ENCODE results near the gene UBE3B. TPM values are rescaled to one million over a fixed set of nuclear protein-coding genes. Genes with fewer than 3 reads are reported as not detected.

UBE3B gene
- total RNA-seq, 8 experiments from 2014 or later = 13.4 to 47.7 (median 24.3) TPM

GRCh38 chr12:109558374-109559199, 81.2 kb downstream of the UBE3B start:
- peaks cover 6 to 10% of the 10 kb centered on the region in 2 donors for H3K4me1 ChIP-seq (replicated peaks in 1 of 2)
- no peak overlapping the region for H3K4me3 ChIP-seq
- no peak for ATAC-seq (replicated peaks in 6 of 8)
- in situ Hi-C loops (cut with MboI; ENCODE audit: low pct_unique_long_range_greater_than_20kb in 2 of 9, low sequenced_read_pairs in 9 of 9, unreplicated experiment in 9 of 9) = no loop called here
- no peak overlapping the region for H3K27ac ChIP-seq
- WGBS, 10 experiments = 83 to 100% (median 93%) methylated on average over 1 to 9 of the region's 25 CpGs; no CpG with 5 or more reads in 4 of the 10 experiments

DNA sequence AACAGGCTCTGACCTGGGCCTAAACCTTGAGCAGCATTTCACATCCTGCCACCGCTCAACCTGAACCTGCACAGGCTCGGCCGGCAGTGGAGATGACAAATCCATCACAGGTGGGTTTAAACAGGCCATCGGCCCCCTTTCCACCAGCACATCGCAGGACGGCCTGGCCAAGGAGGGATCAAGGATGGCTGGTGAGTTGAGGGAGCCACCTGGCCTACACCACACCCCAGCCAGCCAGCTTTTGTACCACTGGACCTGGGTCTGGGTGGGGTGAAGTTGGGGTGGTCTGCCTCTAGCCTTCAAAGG, 81.7 kb downstream of the UBE3B start:
- no peak for ATAC-seq (replicated peaks in 6 of 8)
- H3K4me3 ChIP-seq = no peak overlapping the region
- no peak overlapping the region for H3K27ac ChIP-seq
- in situ Hi-C loops (cut with MboI; ENCODE audit: low pct_unique_long_range_greater_than_20kb in 2 of 9, low sequenced_read_pairs in 9 of 9, unreplicated experiment in 9 of 9) = no loop called here
- peaks cover 4 to 10% of the 10 kb centered on the region in 2 donors for H3K4me1 ChIP-seq (replicated peaks in 1 of 2)
- WGBS, 10 experiments = 90 to 100% (median 100%) methylated on average over 1 to 2 of the region's 6 CpGs; no CpG with 5 or more reads in 7 of the 10 experiments

- Histone ChIP-seq H3K27ac (no peak overlapping the region), H3K4me1 (replicated peaks in 1 of 2) (peaks cover 4 to 10% of the 10 kb centered on the region in 2 donors), H3K4me3 (no peak overlapping the region)
- no peak for ATAC-seq (replicated peaks in 6 of 8)
- in situ Hi-C loops (cut with MboI; ENCODE audit: low pct_unique_long_range_greater_than_20kb in 2 of 9, low sequenced_read_pairs in 9 of 9, unreplicated experiment in 9 of 9) = no loop called here
- 90 to 100% (median 100%) methylated on average over 2 to 5 of the region's 10 CpGs; no CpG with 5 or more reads in 7 of the 10 experiments for WGBS, 10 experiments
Measured at GRCh38 chr12:109559601-109560000, 82.2 kb downstream of the UBE3B start.

DNA sequence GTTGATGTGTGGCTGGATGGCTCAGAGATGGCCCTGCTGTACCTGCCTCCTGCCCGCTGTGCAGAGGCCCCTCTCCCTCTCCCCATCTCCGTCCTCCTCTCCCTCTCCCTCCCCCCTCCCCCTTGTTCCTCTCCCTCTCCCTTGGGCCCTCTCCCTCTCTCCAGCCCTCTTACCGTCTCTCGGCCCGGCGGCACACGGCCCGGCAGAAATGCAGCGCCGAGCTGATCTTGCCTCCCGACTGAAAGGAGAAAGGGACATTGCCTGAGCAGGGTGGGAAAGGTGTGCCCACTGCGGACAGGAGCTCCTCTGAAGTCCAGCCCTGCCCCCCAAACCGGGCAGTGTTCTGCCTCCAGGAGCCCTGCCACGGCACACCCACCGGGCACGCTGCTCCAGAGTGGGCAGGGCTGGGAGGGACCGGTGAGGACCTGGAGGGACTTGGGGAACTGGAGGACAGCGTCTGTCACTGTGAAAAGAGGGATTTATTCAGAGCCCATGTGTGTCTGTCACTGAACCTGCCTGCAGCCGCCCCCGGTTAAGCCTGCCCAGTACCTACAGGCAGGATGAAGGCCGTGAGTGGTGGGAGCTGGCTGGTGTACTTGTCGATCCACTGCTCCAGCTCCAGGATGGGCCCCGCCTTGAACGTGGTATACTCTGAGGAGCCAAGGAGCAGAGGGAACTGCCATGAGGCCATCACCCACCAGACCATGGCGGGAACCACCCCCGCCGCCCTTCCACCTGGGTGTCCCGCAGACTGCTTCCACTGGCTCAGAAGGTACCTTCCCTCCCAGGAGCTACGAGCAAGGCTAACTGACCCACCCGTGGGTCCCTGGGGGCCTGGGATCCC, 83.7 kb downstream of the UBE3B start:
- H3K27ac ChIP-seq = no peak overlapping the region
- in situ Hi-C loops (cut with MboI; ENCODE audit: low pct_unique_long_range_greater_than_20kb in 2 of 9, low sequenced_read_pairs in 9 of 9, unreplicated experiment in 9 of 9) = no loop called here

GRCh38 chr12:109561711-109562030, 84.2 kb downstream of the UBE3B start:
- in situ Hi-C loops (cut with MboI; ENCODE audit: low pct_unique_long_range_greater_than_20kb in 2 of 9, low sequenced_read_pairs in 9 of 9, unreplicated experiment in 9 of 9) = no loop called here
- H3K4me3 ChIP-seq = no peak overlapping the region
- H3K27ac ChIP-seq = no peak overlapping the region
- ATAC-seq (replicated peaks in 6 of 8) = no peak
- WGBS, 10 experiments = 80 to 100% (median 89%) methylated on average over 1 to 7 of the region's 10 CpGs; no CpG with 5 or more reads in 6 of the 10 experiments
- H3K4me1 ChIP-seq (replicated peaks in 1 of 2) = peaks cover 0 to 10% of the 10 kb centered on the region in 2 donors

More for the DNA sequence above, 83.7 kb downstream of the UBE3B start:
- ATAC-seq (replicated peaks in 6 of 8) = no peak
- Histone ChIP-seq H3K4me1 (replicated peaks in 1 of 2) (peaks cover under 1 to 10% of the 10 kb centered on the region in 2 donors), H3K4me3 (no peak overlapping the region)
- 80 to 95% (median 90%) methylated on average over 1 to 13 of the region's 30 CpGs; no CpG with 5 or more reads in 6 of the 10 experiments for WGBS, 10 experiments

DNA sequence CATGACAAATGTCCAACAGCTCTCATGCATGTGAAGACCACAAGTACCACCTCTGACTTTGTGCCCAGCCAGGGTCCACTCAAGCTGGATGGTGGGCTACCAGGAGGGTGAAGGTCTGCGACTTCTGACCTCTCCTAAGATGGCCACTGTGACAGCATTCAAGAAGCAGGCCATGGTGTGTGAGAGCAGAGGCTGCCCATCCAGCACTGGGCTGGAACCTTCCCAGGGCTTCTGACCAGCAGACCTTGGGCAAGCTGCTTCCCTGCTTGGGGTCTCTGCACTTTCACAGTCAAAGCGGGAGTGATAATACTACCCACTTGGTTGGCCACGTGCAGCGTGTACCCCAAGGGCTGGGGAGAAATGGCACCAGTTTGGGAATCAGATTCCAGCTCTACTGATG, 85.4 kb downstream of the UBE3B start:
- H3K27ac ChIP-seq = no peak overlapping the region
- H3K4me3 ChIP-seq = no peak overlapping the region
- no peak for ATAC-seq (replicated peaks in 6 of 8)
- in situ Hi-C loops (cut with MboI; ENCODE audit: low pct_unique_long_range_greater_than_20kb in 2 of 9, low sequenced_read_pairs in 9 of 9, unreplicated experiment in 9 of 9) = no loop called here
- H3K4me1 ChIP-seq (replicated peaks in 1 of 2) = peaks cover 0 to 2% of the 10 kb centered on the region in 2 donors
- 77 to 95% methylated on average over 4 of the region's 4 CpGs; no CpG with 5 or more reads in 8 of the 10 experiments for WGBS, 10 experiments

DNA sequence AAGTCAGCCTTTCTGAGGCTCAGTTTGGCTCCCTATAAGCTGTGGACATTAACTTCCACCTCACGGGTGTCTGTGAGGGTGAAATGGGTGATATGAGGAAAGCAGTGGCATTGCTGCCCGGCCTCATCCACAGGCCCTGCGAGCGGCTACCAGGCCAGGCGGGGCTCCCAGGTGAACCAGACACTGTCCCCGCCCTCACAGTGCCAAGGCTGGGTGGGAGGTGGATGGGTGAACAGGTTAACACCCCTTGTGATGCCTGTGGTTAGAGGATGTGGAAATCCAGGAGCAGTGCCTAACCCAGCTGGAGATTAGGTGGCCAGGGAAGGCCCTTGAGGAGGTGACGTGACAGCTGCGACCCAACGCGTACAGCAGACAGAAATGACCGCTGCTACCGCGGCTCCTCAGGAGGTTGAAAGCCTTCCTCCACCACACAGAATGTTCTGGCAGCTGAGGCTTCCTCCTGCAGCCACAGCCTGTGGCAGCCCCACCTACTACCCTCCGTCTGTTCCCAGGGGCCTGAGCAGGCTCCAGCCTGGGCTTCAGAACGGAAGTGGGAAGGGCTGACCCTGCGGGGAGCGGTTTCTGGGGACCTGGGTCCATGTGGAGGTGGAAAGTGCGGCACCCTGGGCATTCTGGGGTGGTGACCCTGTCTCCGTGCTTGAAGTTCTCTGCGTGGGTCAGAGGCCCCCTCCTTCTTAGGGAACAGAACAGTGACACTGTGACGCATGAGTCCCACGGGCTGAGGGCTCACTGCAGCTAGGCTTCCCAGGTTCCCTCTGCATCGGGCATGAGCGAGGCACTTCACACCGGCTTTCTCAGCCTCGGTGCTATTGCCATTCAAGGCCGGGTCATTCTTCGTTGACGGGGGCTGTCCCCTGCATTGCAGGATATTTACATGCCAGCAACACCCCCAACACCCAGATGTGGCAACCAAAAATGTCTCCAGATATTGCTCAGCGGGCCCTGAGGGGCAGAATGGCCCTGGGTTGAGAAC, 86.2 kb downstream of the UBE3B start:
- WGBS, 10 experiments = 87 to 100% (median 91%) methylated on average over 2 to 15 of the region's 30 CpGs; no CpG with 5 or more reads in 3 of the 10 experiments
- ATAC-seq (replicated peaks in 6 of 8) = peak in 1 of 8 experiments; percentile 14
- in situ Hi-C loops (cut with MboI; ENCODE audit: low pct_unique_long_range_greater_than_20kb in 2 of 9, low sequenced_read_pairs in 9 of 9, unreplicated experiment in 9 of 9) = no loop called here
- Histone ChIP-seq H3K4me3 (no peak overlapping the region), H3K27ac (peak overlapping the region in 1 of 2 donors; percentile 59), H3K4me1 (replicated peaks in 1 of 2) (no peaks in the 10 kb centered on the region)

DNA sequence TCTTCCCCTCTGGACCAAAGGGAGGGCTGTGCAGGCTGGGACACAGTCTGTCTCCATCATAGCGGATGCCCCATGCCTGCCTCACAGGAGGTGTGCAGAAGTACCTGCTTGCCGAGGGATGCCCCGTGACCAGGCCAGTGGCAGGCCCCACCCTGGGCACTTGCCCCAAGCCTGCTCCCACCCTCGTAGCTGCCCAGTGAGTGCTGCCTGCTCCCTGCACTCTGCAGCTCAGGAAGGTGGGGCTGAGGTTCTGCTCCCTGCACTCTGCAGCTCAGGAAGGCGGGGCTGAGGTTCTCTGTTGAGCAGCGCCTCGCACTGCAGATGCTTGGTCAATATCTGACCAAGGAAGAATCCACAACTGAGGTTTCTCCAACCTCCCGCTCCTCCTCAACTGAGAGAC, 89.0 kb downstream of the UBE3B start:
- in situ Hi-C loops (cut with MboI; ENCODE audit: low pct_unique_long_range_greater_than_20kb in 2 of 9, low sequenced_read_pairs in 9 of 9, unreplicated experiment in 9 of 9) = no loop called here
- H3K4me1 ChIP-seq (replicated peaks in 1 of 2) = no peaks in the 10 kb centered on the region
- H3K4me3 ChIP-seq = no peak overlapping the region
- ATAC-seq (replicated peaks in 6 of 8) = no peak
- WGBS, 10 experiments = 93 to 100% (median 100%) methylated on average over 1 to 4 of the region's 8 CpGs; no CpG with 5 or more reads in 6 of the 10 experiments
- no peak overlapping the region for H3K27ac ChIP-seq

DNA sequence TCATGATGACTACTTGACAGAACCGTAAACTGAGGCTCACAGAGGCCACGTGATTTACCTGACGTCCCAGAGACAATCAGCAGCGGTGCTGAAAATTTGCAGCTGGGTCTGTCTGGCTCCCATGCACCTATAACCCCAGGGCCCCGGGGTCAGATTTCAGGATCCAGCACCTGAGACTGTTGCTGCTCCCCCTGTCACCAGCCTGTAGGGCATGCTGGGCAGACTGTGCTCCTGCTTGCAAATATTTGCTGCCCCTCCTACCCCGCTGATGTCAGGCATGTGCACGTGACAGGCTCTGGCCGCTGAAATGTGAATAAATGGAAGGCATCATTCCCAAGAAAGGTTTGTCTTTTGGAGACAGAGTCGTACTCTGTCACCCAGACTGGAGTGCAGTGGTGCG, 89.9 kb downstream of the UBE3B start:
- H3K4me1 ChIP-seq (replicated peaks in 1 of 2) = peaks cover 0 to 1% of the 10 kb centered on the region in 2 donors
- H3K4me3 ChIP-seq = no peak overlapping the region
- WGBS, 10 experiments = 83 to 100% (median 96%) methylated on average over 1 to 10 of the region's 10 CpGs; no CpG with 5 or more reads in 4 of the 10 experiments
- H3K27ac ChIP-seq = no peak overlapping the region
- in situ Hi-C loops (cut with MboI; ENCODE audit: low pct_unique_long_range_greater_than_20kb in 2 of 9, low sequenced_read_pairs in 9 of 9, unreplicated experiment in 9 of 9) = no loop called here
- ATAC-seq (replicated peaks in 6 of 8) = peak in 1 of 8 experiments; percentile 41

DNA sequence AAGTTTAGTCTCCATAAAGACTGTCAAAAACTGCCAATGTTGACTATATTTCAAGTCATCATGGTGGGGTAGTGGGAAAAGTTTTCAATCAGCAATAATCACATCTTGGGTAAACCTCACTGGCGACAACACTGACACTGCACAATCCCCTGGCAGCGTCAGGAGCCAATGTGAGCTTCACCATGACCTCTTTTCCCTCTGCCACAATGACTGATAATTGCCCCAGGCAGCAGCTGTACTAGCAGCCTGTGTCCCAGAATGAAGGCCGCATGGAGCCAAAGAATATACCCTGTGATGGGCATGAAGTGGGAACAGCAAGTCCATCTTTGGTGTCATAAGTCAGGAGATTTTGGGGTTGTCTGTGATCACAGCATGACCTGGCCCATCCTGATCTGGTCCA, 90.5 kb downstream of the UBE3B start:
- no peak overlapping the region for H3K4me3 ChIP-seq
- H3K27ac ChIP-seq = no peak overlapping the region
- in situ Hi-C loops (cut with MboI; ENCODE audit: low pct_unique_long_range_greater_than_20kb in 2 of 9, low sequenced_read_pairs in 9 of 9, unreplicated experiment in 9 of 9) = no loop called here
- peaks cover 0 to 6% of the 10 kb centered on the region in 2 donors for H3K4me1 ChIP-seq (replicated peaks in 1 of 2)
- WGBS, 10 experiments = 67 to 100% (median 88%) methylated on average over 1 to 3 of the region's 3 CpGs; no CpG with 5 or more reads in 6 of the 10 experiments
- no peak for ATAC-seq (replicated peaks in 6 of 8)

GRCh38 chr12:109568486-109568885, 91.1 kb downstream of the UBE3B start:
- Histone ChIP-seq H3K27ac (no peak overlapping the region), H3K4me1 (replicated peaks in 1 of 2) (peaks cover 0 to 6% of the 10 kb centered on the region in 2 donors), H3K4me3 (no peak overlapping the region)
- in situ Hi-C loops (cut with MboI; ENCODE audit: low pct_unique_long_range_greater_than_20kb in 2 of 9, low sequenced_read_pairs in 9 of 9, unreplicated experiment in 9 of 9) = no loop called here
- 58 to 100% (median 83%) methylated on average over 1 to 6 of the region's 7 CpGs; no CpG with 5 or more reads in 1 of the 10 experiments for whole genome bisulfite sequencing, 10 experiments
- ATAC-seq (replicated peaks in 6 of 8) = no peak

DNA sequence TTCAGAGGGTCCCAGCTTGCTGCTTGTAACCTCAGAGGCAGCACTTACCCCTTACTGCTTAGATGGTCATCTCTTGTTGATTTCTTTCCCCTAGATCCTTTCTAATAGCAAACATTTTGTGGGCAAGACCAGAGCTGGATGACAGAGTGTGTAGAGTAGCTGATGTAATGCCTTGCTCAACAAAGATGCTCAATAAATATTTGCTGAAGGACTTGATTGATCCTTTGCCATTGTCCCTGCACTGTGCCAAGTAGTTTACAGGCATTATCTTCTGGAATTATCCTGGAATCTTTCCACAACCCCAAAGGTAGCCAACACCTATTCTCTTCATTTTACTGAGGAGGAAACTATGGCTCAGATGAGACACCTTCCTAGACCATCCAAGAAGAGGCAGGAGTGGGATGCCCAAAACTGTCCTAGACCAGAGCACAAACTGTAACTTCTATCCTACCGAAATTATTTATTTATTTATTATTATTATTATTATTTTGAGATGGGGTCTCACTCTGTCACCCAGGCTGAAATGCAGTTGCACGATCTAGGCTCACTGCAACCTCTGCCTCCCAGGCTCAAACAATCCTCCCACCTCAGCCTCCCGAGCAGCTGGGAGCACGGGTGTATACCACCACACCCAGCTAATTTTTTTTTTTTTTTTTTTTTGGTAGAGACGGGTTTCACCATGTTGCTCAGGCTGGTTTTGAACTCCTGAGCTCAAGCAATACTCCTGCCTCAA, 94.5 kb downstream of the UBE3B start:
- in situ Hi-C loops (cut with MboI; ENCODE audit: low pct_unique_long_range_greater_than_20kb in 2 of 9, low sequenced_read_pairs in 9 of 9, unreplicated experiment in 9 of 9) = no loop called here
- no peak for ATAC-seq (replicated peaks in 6 of 8)
- peaks cover 8 to 13% of the 10 kb centered on the region in 2 donors for H3K4me1 ChIP-seq (replicated peaks in 1 of 2)
- H3K4me3 ChIP-seq = no peak overlapping the region
- no peak overlapping the region for H3K27ac ChIP-seq
- WGBS, 10 experiments = 54 to 100% (median 90%) methylated on average over 1 to 4 of the region's 5 CpGs; no CpG with 5 or more reads in 4 of the 10 experiments
